AG10803 (cell line): Measurements from ENCODE around the gene C7orf33.

Experiments
- DNase-seq: peaks from one replicate; pipeline ENCODE4 v3.0.0; 2010; ENCODE audit warnings: low read depth
- H3K4me3 ChIP-seq: 2 replicates; pipeline ENCODE4 v1.5.1; 2011; ENCODE audit warnings: mild to moderate bottlenecking, low read length, control low read depth
- TF ChIP-seq, protein P1 (sequence below): conservative IDR thresholded peaks from 2 replicates; pipeline ENCODE4 v1.5.1; 2011; ENCODE audit warnings: mild to moderate bottlenecking, low read length, control low read depth, inconsistent platforms

The C7orf33 gene

DNA sequence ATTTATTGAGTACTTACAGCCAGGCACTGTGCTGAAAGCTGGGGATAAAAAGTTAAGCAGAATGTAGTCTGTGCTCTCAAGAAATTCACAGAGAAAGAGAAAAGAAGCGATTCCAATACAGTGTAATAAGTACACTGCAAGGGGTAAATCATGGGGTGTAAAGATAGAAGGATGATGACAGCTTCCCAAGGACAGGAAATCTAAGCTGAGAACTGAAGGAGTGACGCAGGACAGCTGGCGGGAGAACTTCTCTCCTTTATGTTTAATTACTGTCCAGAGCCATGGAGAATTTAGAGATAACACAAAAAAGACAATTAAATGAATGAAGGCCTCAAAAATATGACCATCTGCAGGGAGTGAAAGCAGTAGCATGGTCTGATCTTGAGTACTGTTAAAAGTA lies 34.8 kb downstream of the C7orf33 start:
- DNase-seq, result no peak
- TF ChIP-seq, protein P1, sequence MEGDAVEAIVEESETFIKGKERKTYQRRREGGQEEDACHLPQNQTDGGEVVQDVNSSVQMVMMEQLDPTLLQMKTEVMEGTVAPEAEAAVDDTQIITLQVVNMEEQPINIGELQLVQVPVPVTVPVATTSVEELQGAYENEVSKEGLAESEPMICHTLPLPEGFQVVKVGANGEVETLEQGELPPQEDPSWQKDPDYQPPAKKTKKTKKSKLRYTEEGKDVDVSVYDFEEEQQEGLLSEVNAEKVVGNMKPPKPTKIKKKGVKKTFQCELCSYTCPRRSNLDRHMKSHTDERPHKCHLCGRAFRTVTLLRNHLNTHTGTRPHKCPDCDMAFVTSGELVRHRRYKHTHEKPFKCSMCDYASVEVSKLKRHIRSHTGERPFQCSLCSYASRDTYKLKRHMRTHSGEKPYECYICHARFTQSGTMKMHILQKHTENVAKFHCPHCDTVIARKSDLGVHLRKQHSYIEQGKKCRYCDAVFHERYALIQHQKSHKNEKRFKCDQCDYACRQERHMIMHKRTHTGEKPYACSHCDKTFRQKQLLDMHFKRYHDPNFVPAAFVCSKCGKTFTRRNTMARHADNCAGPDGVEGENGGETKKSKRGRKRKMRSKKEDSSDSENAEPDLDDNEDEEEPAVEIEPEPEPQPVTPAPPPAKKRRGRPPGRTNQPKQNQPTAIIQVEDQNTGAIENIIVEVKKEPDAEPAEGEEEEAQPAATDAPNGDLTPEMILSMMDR, result no peak
- no peak overlapping the region for H3K4me3 ChIP-seq

GRCh38 chr7:148626828-148627227 lies 36.3 kb downstream of the C7orf33 start:
- DNase-seq, result no peak
- TF ChIP-seq, protein P1, result no peak
- H3K4me3 ChIP-seq, result no peak overlapping the region

- H3K4me3 ChIP-seq, result no peak overlapping the region
- DNase-seq, result no peak
- TF ChIP-seq, protein P1, result no peak
Measured at GRCh38 chr7:148628011-148628410, 37.4 kb downstream of the C7orf33 start.

DNA sequence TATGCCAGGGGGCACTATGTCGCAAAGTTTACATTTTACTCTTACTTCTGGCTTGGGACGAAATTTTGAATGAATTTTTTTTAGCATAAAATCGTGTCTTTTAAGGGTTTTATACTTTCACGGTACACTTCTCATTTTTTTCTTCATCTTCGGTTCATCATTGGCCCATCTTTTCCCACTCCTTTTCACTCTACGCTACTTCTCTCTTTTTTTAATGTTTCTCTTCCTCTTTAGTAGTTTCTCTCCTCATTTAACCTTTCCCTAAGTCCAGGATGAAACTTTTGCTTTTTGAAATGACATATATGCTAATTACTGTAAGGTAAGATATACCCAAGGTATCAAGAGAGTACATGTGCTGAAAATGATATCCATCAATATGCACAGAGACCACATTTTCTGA lies 39.5 kb downstream of the C7orf33 start:
- H3K4me3 ChIP-seq, result no peak overlapping the region
- TF ChIP-seq, protein P1, result no peak
- DNase-seq, result no peak

DNA sequence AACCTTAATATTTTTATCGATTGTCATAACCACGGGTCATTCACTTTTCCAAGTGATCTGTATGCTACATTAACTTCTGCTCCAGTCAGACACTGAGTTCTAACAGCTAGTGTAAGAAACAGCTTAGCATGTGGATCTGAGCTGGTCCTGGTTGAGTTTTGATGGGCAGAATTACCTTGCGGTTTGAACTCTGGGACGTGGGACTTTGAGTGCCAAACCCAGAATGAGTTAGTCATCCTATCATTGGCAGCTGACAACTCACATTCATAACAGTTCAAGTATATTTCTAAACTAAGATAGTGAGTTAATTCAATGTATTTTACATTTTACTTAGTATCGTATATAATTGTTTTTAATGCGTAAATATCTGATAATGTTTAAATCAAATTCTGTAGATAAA lies 43.2 kb downstream of the C7orf33 start:
- DNase-seq, result no peak
- TF ChIP-seq, protein P1, result no peak
- H3K4me3 ChIP-seq, result no peak overlapping the region

DNA sequence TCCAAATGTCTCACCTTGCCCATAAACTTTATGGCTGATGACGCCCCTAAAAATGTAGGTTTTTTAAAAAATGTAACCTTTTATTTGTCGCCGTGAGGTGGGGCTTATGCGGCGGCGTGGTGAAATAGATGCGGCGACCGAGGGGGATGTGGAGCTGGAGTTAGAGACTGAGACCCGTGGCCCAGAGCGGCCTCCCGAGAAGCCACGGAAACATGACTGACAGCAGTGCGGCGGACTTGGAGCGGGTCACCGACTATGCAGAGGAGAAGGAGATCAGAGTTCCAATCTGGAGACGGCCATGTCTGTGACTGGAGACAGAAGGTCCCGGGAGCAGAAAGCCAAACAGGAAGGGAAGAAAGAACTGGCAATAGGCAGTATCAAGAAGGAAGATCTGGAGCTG lies 46.5 kb downstream of the C7orf33 start:
- no peak for DNase-seq
- H3K4me3 ChIP-seq, result no peak overlapping the region
- TF ChIP-seq, protein P1, result no peak

DNA sequence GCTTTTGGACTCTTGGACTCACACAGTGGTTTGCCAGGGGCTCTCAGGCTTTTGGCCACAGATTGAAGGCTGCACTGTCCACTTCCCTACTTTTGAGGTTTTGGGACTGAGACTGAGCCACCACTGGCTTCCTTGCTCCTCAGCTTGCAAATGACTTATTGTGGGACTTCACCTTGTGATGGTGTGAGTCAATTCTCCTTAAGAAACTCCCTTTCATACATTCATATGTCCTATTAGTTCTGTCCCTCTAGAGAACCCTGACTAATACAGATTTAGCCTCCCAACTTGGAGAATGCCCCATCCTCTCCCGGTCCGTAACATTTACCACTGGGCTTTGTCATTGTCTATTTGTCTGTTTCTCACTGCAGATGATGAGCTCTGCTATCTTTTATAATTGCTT lies 55.3 kb downstream of the C7orf33 start:
- TF ChIP-seq, protein P1, result no peak
- no peak for DNase-seq
- no peak overlapping the region for H3K4me3 ChIP-seq
